Right lobe of liver (tissue), 4 donors: ENCODE results near the gene OR4S2.

Experiments used
- CTCF ChIP-seq, 4 donors: fragments of 200-600 bp in 3 of 4; fragments of 450-650 bp in 1 of 4; IDR thresholded peaks; one replicate each; pipeline versions ENCODE4 v1.5.1 to v1.8.0; 2016 to 2022; ENCODE audit warnings: antibody characterized with exemption in 4 of 4, mild to moderate bottlenecking in 2 of 4
- POLR2A ChIP-seq: fragments of 450-650 bp; IDR thresholded peaks from one replicate; pipeline ENCODE4 v1.6.1; 2017; ENCODE audit warnings: antibody characterized with exemption, mild to moderate bottlenecking
- donor health status: DM: no; HTN: no; CAD: no.
- donor health status: DM: no; HTN: no; CAD: no.
- donor health status: DM: no; HTN: yes; CAD: no.

GRCh38 chr11:55697817-55698216, 49.7 kb downstream of the OR4S2 start:
- TF ChIP-seq CTCF (IDR thresholded peaks at IDR 0.05): no peak
- no peak for TF ChIP-seq POLR2A
